Testis (tissue), 3 donors: ENCODE results near the gene PNRC2. TPM values are rescaled to one million over a fixed set of nuclear protein-coding genes. Genes with fewer than 3 reads are reported as not detected.
A peak's percentile ranks its signal among the peaks of the same experiment; 100 is the strongest.

Experiments
- DNase-seq: peaks from one replicate; pipeline ENCODE4 v3.0.0-alpha.2; 2019
- H3K27ac ChIP-seq, 2 donors: fragments of 200-600 bp; sonication (generic); one replicate each; pipeline ENCODE4 v1.5.1; 2019
- H3K27me3 ChIP-seq: fragments of 200-600 bp; sonication (generic); one replicate; pipeline ENCODE4 v1.5.1; 2019
- H3K36me3 ChIP-seq: fragments of 200-600 bp; sonication (generic); one replicate; pipeline ENCODE4 v1.5.1; 2017; ENCODE audit warnings: low read depth; ENCODE audit errors: missing control alignments
- H3K4me1 ChIP-seq: fragments of 200-600 bp; sonication (generic); one replicate; pipeline ENCODE4 v1.5.1; 2019
- H3K4me3 ChIP-seq, 2 donors: fragments of 200-600 bp; sonication (generic); one replicate each; pipeline ENCODE4 v1.5.1; 2017 to 2019
- H3K9me3 ChIP-seq: fragments of 200-600 bp; sonication (generic); one replicate; pipeline ENCODE4 v1.5.1; 2017
- CTCF ChIP-seq, 3 experiments: fragments of 450-650 bp in 2 of 3; fragments of 200-600 bp in 1 of 3; sonication (generic) in 1 of 3; IDR thresholded peaks; one replicate each; pipeline ENCODE4 v1.5.1; 2016 to 2019; ENCODE audit warnings: antibody characterized with exemption in 3 of 3, mild to moderate bottlenecking in 2 of 3, moderate library complexity in 1 of 3
- POLR2A ChIP-seq: fragments of 450-650 bp; IDR thresholded peaks from one replicate; pipeline ENCODE4 v1.6.1; 2017; ENCODE audit warnings: antibody characterized with exemption, mild to moderate bottlenecking, moderate library complexity
- WGBS, 2 donors: methylation state at CpG; one replicate each; pipeline ENCODE4 v1.1.5; 2018; 5-methylcytosine and 5-hydroxymethylcytosine counted together
- intact Hi-C: fragments of 100-400 bp; cut with DNase I; formaldehyde crosslinking; loops from one replicate; pipeline ENCODE4 v1.15.1; 2023; ENCODE audit warnings: low total_unique reads
- polyA plus RNA-seq: library from polyadenylated mRNA; stranded (reverse); fragments of 350-450 nt; fragmentation: Illumina TruSeq; extraction: RNeasy Lipid Tissue Mini Kit (QIAGEN cat#74804); gene quantifications from one replicate; pipeline ENCODE4 v1.2.3, GENCODE V29; 2014; ENCODE audit warnings: low read depth, low replicate concordance; ENCODE audit not compliant: insufficient read depth
- total RNA-seq, 2 donors: library from RNA; depleted of rRNA; stranded (reverse); fragments of >200 nt; gene quantifications; one replicate each; pipeline ENCODE4 v1.2.3, GENCODE V29; 2016

Gene PNRC2
- total and polyA plus RNA-seq, 3 donors from 2014 or later: 57.7 to 68.1 (median 61.5) TPM

DNA sequence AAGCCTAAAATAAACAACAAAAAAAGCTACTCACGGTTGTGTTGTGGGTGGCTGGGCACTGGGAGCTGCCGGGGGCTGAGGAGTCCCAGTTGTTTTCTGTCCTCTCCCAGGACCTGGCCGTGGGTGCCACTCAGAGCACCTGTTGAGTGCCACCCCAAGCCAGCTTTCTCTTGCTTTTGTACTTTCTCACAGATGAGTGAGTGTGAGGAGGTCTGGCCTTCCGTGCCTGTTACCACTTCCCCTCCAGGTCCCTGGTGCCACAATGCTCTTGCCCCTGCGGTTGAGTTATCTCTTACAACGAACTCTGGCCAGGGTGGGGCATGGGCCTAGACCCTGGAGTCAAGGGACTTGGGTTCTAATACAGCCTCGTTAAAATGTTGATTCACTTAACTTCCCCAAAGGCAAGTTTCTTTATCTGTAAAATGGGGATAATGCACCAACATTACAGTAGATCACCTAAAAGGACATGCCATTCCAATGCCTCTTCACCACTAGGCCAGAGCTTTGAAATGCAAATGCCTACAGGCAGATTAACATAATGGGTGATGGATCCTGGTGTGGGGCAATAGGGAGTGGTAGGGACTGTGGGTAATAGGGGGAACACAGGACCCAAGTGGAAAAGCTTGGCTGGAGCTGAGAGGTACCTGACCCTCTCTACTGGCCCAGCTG, 46.3 kb upstream of the PNRC2 start, which contains the start of gene CNR2:
TSS of gene CNR2 (minus strand) at position 151 of the 669 bp plus-strand sequence. CDS start 37,745 bp downstream, outside the sequence.
- TF ChIP-seq CTCF (IDR thresholded peaks at IDR 0.05) (no peak), POLR2A (no peak)
- 85 to 87% methylated on average over 7 of the region's 7 CpGs for WGBS, 2 donors

GRCh38 chr1:23914921-23915320, 44.7 kb upstream of the PNRC2 start:
- WGBS, 2 donors: 90% methylated on average over 4 of the region's 4 CpGs
- intact Hi-C loops: no loop called here
- no peak for DNase-seq
- H3K4me1 ChIP-seq: peaks cover under 1% of the 10 kb centered on the region
- TF ChIP-seq POLR2A (no peak), CTCF (IDR thresholded peaks at IDR 0.05) (no peak)
- H3K9me3 ChIP-seq: no peaks in the 10 kb centered on the region
- no peaks in the 10 kb centered on the region for H3K27me3 ChIP-seq
- no peaks in the 10 kb centered on the region for H3K36me3 ChIP-seq
- no peak overlapping the region for H3K27ac ChIP-seq
- no peak overlapping the region for H3K4me3 ChIP-seq

More for the DNA sequence above, 46.3 kb upstream of the PNRC2 start, which contains the start of gene CNR2:
- Histone ChIP-seq H3K27me3 (no peaks in the 10 kb centered on the region), H3K27ac (no peak within 1 kb of the TSS), H3K9me3 (no peaks in the 10 kb centered on the region), H3K4me1 (no peaks in the 10 kb centered on the region), H3K4me3 (no peak within 1 kb of the TSS), H3K36me3 (no peaks in the 10 kb centered on the region)
- intact Hi-C loops: no loop called here
- DNase-seq: no peak

GRCh38 chr1:23915466-23915865, 44.2 kb upstream of the PNRC2 start:
- Histone ChIP-seq H3K36me3 (no peaks in the 10 kb centered on the region), H3K27ac (no peak overlapping the region), H3K4me3 (no peak overlapping the region), H3K27me3 (no peaks in the 10 kb centered on the region), H3K4me1 (peaks cover 3% of the 10 kb centered on the region), H3K9me3 (no peaks in the 10 kb centered on the region)
- no peak for DNase-seq
- intact Hi-C loops: no loop called here
- 92 to 93% methylated on average over 5 of the region's 5 CpGs for WGBS, 2 donors
- no peak for TF ChIP-seq CTCF (IDR thresholded peaks at IDR 0.05)
- TF ChIP-seq POLR2A: no peak

GRCh38 chr1:23916209-23917131, 43.2 kb upstream of the PNRC2 start:
- Histone ChIP-seq H3K9me3 (no peaks in the 10 kb centered on the region), H3K27me3 (no peaks in the 10 kb centered on the region), H3K4me3 (no peak overlapping the region), H3K4me1 (peaks cover 3% of the 10 kb centered on the region), H3K27ac (no peak overlapping the region), H3K36me3 (no peaks in the 10 kb centered on the region)
- TF ChIP-seq CTCF (IDR thresholded peaks at IDR 0.05): peak in 2 of 3 experiments; percentile 19 to 24
- TF ChIP-seq POLR2A: no peak
- WGBS, 2 donors: 66 to 76% methylated on average over 7 to 12 of the region's 12 CpGs
- DNase-seq: peak; percentile 61
- intact Hi-C loops: no loop called here
